Neuronal stem cell (in vitro differentiated cells): ENCODE results near the gene GYPE.
"Not testable (repeated sequence)": the region's sequence is repeated elsewhere in the genome, so short reads cannot be mapped to it uniquely, and the experiment has no call there.

Source experiments
- DNase-seq: peaks from one replicate; pipeline ENCODE4 v3.0.0-alpha.2; 2013; ENCODE audit warnings: low spot score
- H2AFZ ChIP-seq: one replicate; pipeline ENCODE4 v1.6.1; 2013; ENCODE audit warnings: mild to moderate bottlenecking, low read length, inconsistent platforms
- H2AK5ac ChIP-seq: 2 replicates; pipeline ENCODE4 v1.6.1; 2013; ENCODE audit warnings: low read depth, mild to moderate bottlenecking, inconsistent platforms, low read length, moderate library complexity, mixed read lengths
- H2BK120ac ChIP-seq: 2 replicates; pipeline ENCODE4 v1.6.1; 2013; ENCODE audit warnings: low read depth, mild to moderate bottlenecking, inconsistent platforms, low read length, moderate library complexity, mixed read lengths
- H2BK12ac ChIP-seq: one replicate; pipeline ENCODE4 v1.6.1; 2013; ENCODE audit warnings: low read length, inconsistent platforms
- H2BK15ac ChIP-seq: 2 replicates; pipeline ENCODE4 v1.6.1; 2013; ENCODE audit warnings: mild to moderate bottlenecking, low read length, inconsistent platforms, mixed read lengths
- H2BK5ac ChIP-seq: one replicate; pipeline ENCODE4 v1.6.1; 2013; ENCODE audit warnings: inconsistent platforms, mild to moderate bottlenecking, low read length, moderate library complexity
- H3K14ac ChIP-seq: one replicate; pipeline ENCODE4 v1.6.1; 2013; ENCODE audit warnings: low read length, inconsistent platforms
- H3K18ac ChIP-seq: 2 replicates; pipeline ENCODE4 v1.6.1; 2013; ENCODE audit warnings: low read length, inconsistent platforms
- H3K23ac ChIP-seq: 2 replicates; pipeline ENCODE4 v1.6.1; 2013; ENCODE audit warnings: low read depth, mild to moderate bottlenecking, mixed read lengths, low read length, inconsistent platforms; ENCODE audit not compliant: poor library complexity
- H3K27ac ChIP-seq: replicated peaks from 3 replicates; pipeline ENCODE4 v1.5.1; 2013; ENCODE audit warnings: low read length, inconsistent platforms
- H3K27me3 ChIP-seq, 3 experiments: 2 replicates each; pipeline ENCODE4 v1.6.1; 2013; ENCODE audit warnings: low read length in 3 of 3, mild to moderate bottlenecking in 2 of 3, inconsistent platforms in 1 of 3, low read depth in 1 of 3, mixed read lengths in 1 of 3, moderate library complexity in 1 of 3; ENCODE audit not compliant: control insufficient read depth in 3 of 3, insufficient read depth in 3 of 3
- H3K36me3 ChIP-seq, 2 donors: replicated peaks in 1 of 2; 2 replicates each; pipeline ENCODE4 v1.6.1; 2013; ENCODE audit warnings: low read length in 2 of 2; ENCODE audit not compliant: control insufficient read depth in 2 of 2, insufficient read depth in 2 of 2
- H3K4ac ChIP-seq: 2 replicates; pipeline ENCODE4 v1.6.1; 2013; ENCODE audit warnings: inconsistent platforms, mild to moderate bottlenecking, low read length, moderate library complexity
- H3K4me1 ChIP-seq, 2 donors: 1 replicate in 1 of 2; 2 replicates in 1 of 2; pipeline ENCODE4 v1.6.1; 2013; ENCODE audit warnings: low read length in 2 of 2, low read depth in 1 of 2; ENCODE audit not compliant: control insufficient read depth in 2 of 2, insufficient read depth in 1 of 2
- H3K4me2 ChIP-seq: one replicate; pipeline ENCODE4 v1.6.1; 2013; ENCODE audit warnings: mild to moderate bottlenecking, low read length, inconsistent platforms; ENCODE audit not compliant: insufficient read depth, poor library complexity, severe bottlenecking
- H3K4me3 ChIP-seq, 2 donors: 2 replicates each; pipeline ENCODE4 v1.5.1; 2013; ENCODE audit warnings: low read length in 2 of 2, mild to moderate bottlenecking in 2 of 2, inconsistent platforms in 1 of 2, moderate library complexity in 1 of 2
- H3K79me1 ChIP-seq: one replicate; pipeline ENCODE4 v1.6.1; 2013; ENCODE audit warnings: low read depth, mild to moderate bottlenecking, inconsistent platforms, low read length, moderate library complexity
- H3K9ac ChIP-seq: one replicate; pipeline ENCODE4 v1.6.1; 2013; ENCODE audit warnings: mild to moderate bottlenecking, low read depth, low read length, inconsistent platforms; ENCODE audit not compliant: poor library complexity
- H3K9me3 ChIP-seq, 2 donors: replicated peaks in 1 of 2; 2 replicates each; pipeline versions ENCODE3 to v1.6.1; 2013; ENCODE audit warnings: low read length in 2 of 2, mild to moderate bottlenecking in 2 of 2, inconsistent platforms in 1 of 2, low read depth in 1 of 2, mixed read lengths in 1 of 2, moderate library complexity in 1 of 2; ENCODE audit not compliant: control insufficient read depth in 2 of 2, insufficient read depth in 1 of 2
- H4K8ac ChIP-seq: one replicate; pipeline ENCODE4 v1.6.1; 2013; ENCODE audit warnings: low read depth, mild to moderate bottlenecking, inconsistent platforms, low read length, moderate library complexity
- H4K91ac ChIP-seq: one replicate; pipeline ENCODE4 v1.6.1; 2013; ENCODE audit warnings: low read length, low read depth, mild to moderate bottlenecking, inconsistent platforms; ENCODE audit not compliant: poor library complexity
- WGBS, 2 donors: extraction: QIAGEN DNeasy Blood & Tissue Kit; methylation state at CpG; one replicate each; pipeline ENCODE4 v1.1.7; 2013; ENCODE audit warnings: missing lambda C conversion rate in 2 of 2, mixed read lengths in 1 of 2; ENCODE audit not compliant: insufficient read length in 2 of 2, insufficient replicate concordance in 1 of 2; ENCODE audit errors: extremely low coverage in 2 of 2; 5-methylcytosine and 5-hydroxymethylcytosine counted together

GYPE gene

GRCh38 chr4:143854645-143855044 is 50.7 kb downstream of the GYPE start:
- not testable (repeated sequence) for DNase-seq, H3K9ac ChIP-seq, H3K4ac ChIP-seq, H3K27ac ChIP-seq, H2BK15ac ChIP-seq, H3K4me1 ChIP-seq, H3K4me2 ChIP-seq, H2AK5ac ChIP-seq, H3K18ac ChIP-seq, H2AFZ ChIP-seq, H4K91ac ChIP-seq, H2BK120ac ChIP-seq, H3K23ac ChIP-seq, H2BK12ac ChIP-seq, H3K4me3 ChIP-seq, H3K36me3 ChIP-seq, H3K79me1 ChIP-seq, H3K14ac ChIP-seq, H3K27me3 ChIP-seq, H4K8ac ChIP-seq, H3K9me3 ChIP-seq, H2BK5ac ChIP-seq
- no CpG with 5 or more reads among the region's 4 CpGs for WGBS, 2 donors

- H3K9ac ChIP-seq, H4K8ac ChIP-seq, H2AFZ ChIP-seq, H2AK5ac ChIP-seq, H4K91ac ChIP-seq, H3K23ac ChIP-seq, H3K79me1 ChIP-seq, H2BK120ac ChIP-seq, H3K9me3 ChIP-seq, H3K27ac ChIP-seq, H3K14ac ChIP-seq, H2BK5ac ChIP-seq, H3K4me1 ChIP-seq, H3K36me3 ChIP-seq, H3K4me3 ChIP-seq, H2BK12ac ChIP-seq, H2BK15ac ChIP-seq, H3K4me2 ChIP-seq, H3K27me3 ChIP-seq, DNase-seq, H3K4ac ChIP-seq, H3K18ac ChIP-seq: not testable (repeated sequence)
- no CpG with 5 or more reads among the region's 2 CpGs for WGBS, 2 donors
Measured at GRCh38 chr4:143849296-143849695, 56.1 kb downstream of the GYPE start.

- not testable (repeated sequence) for H4K8ac ChIP-seq, H3K18ac ChIP-seq, H4K91ac ChIP-seq, H3K27me3 ChIP-seq, H3K9ac ChIP-seq, H3K4me2 ChIP-seq, H3K4ac ChIP-seq, H3K36me3 ChIP-seq, H2BK120ac ChIP-seq, H3K27ac ChIP-seq, H2BK12ac ChIP-seq, H3K23ac ChIP-seq, H2BK15ac ChIP-seq, H3K79me1 ChIP-seq, H2AFZ ChIP-seq, H3K4me3 ChIP-seq, H3K14ac ChIP-seq, DNase-seq, H3K9me3 ChIP-seq, H2BK5ac ChIP-seq, H2AK5ac ChIP-seq, H3K4me1 ChIP-seq
- WGBS, 2 donors: no CpG with 5 or more reads among the region's 1 CpG
Measured at GRCh38 chr4:143843506-143843832, 61.9 kb downstream of the GYPE start.

- H3K4me1 ChIP-seq, H3K79me1 ChIP-seq: not testable (repeated sequence)
Measured at GRCh38 chr4:143842624-143843505, 62.5 kb downstream of the GYPE start.

More at GRCh38 chr4:143842624-143843505, 62.5 kb downstream of the GYPE start:
- not testable (repeated sequence) for DNase-seq, H2AFZ ChIP-seq, H3K4me3 ChIP-seq, H4K91ac ChIP-seq, H3K27me3 ChIP-seq, H4K8ac ChIP-seq, H2BK5ac ChIP-seq, H3K4me2 ChIP-seq, H3K23ac ChIP-seq, H3K14ac ChIP-seq, H3K9me3 ChIP-seq, H2BK15ac ChIP-seq, H3K4ac ChIP-seq, H3K27ac ChIP-seq, H3K18ac ChIP-seq, H3K36me3 ChIP-seq, H2BK120ac ChIP-seq, H3K9ac ChIP-seq, H2AK5ac ChIP-seq, H2BK12ac ChIP-seq
- no CpG with 5 or more reads among the region's 3 CpGs for WGBS, 2 donors
